HCT116 (cell line): Measurements from ENCODE around the gene GDPD5. TPM values are rescaled to one million over a fixed set of nuclear protein-coding genes. Genes with fewer than 3 reads are reported as not detected.

Experiments
- ATAC-seq: fragments of 200-7000 bp; cut with Tn5 transposase; 2 replicates; pipeline ENCODE4 v1.9.1; 2020; ENCODE audit warnings: mild to moderate bottlenecking, moderate library complexity
- BruUV-seq: library from RNA; stranded (reverse); fragments of 400-500 nt; replicated peaks from 2 replicates; lab custom pipeline; 2021; lab: Mats Ljungman, UMichigan
- CTCF ChIA-PET: fragments of 300-600 bp; sonication (Branson Sonifier 250); formaldehyde crosslinking; loops from one replicate; lab custom pipeline; 2021; ENCODE audit warnings: antibody characterized with exemption; lab: Charles Lee
- POLR2A ChIA-PET: fragments of 300-600, 350-600 bp; sonication (Branson Sonifier 250); formaldehyde crosslinking; loops from one replicate; lab custom pipeline; 2021; ENCODE audit warnings: antibody characterized with exemption; lab: Charles Lee
- RAD21 ChIA-PET, 2 experiments: fragments of 300-600 bp; sonication (Branson Sonifier 250); formaldehyde crosslinking; loops; one replicate each; lab custom pipeline; 2023; ENCODE audit warnings: low total read pairs in 2 of 2; ENCODE audit not compliant: uncharacterized antibody in 2 of 2, unreplicated experiment in 2 of 2, low non-redundant PET in 1 of 2; lab: Charles Lee
- DNase-seq: peaks from one replicate; pipeline ENCODE4 v3.0.0-alpha.2; 2010; ENCODE audit warnings: low read depth, low spot score
- H2AFZ ChIP-seq: fragments of 200-600 bp; shearing (Covaris generic), sonication (generic); 2 replicates; pipeline ENCODE4 v1.6.1; 2017; ENCODE audit warnings: low read depth, mixed run types, mixed read lengths, antibody characterized with exemption, low read length; ENCODE audit not compliant: poor library complexity, severe bottlenecking
- H3K27ac ChIP-seq: 2 replicates; pipeline ENCODE4 v1.5.1; 2012; ENCODE audit warnings: low read depth, low read length
- H3K27me3 ChIP-seq: fragments of 200-600 bp; sonication (generic); 2 replicates; pipeline ENCODE4 v1.6.1; 2016; ENCODE audit warnings: mixed run types, low read length, mixed read lengths; ENCODE audit not compliant: insufficient read depth
- H3K36me3 ChIP-seq, 2 experiments: fragments of 200-500 bp in 1 of 2; fragments of 200-600 bp in 1 of 2; sonication (Bioruptor generic) in 1 of 2; sonication (generic) in 1 of 2; 2 replicates each; pipeline versions ENCODE4 v1.5.1 to v1.6.1; 2014 to 2016; ENCODE audit warnings: low read length in 2 of 2, inconsistent platforms in 1 of 2, mixed read lengths in 1 of 2, mixed run types in 1 of 2; ENCODE audit not compliant: insufficient read depth in 2 of 2, control insufficient read depth in 1 of 2
- H3K4me1 ChIP-seq, 2 experiments: fragments of 200-600 bp in 1 of 2; sonication (generic) in 1 of 2; 2 replicates each; pipeline versions ENCODE4 v1.5.1 to v1.6.1; 2012 to 2017; ENCODE audit warnings: low read length in 2 of 2, inconsistent platforms in 1 of 2, mild to moderate bottlenecking in 1 of 2, mixed read lengths in 1 of 2, mixed run types in 1 of 2, moderate library complexity in 1 of 2; ENCODE audit not compliant: insufficient read depth in 2 of 2, control insufficient read depth in 1 of 2
- H3K4me2 ChIP-seq: fragments of 200-600 bp; sonication (generic); 2 replicates; pipeline ENCODE4 v1.6.1; 2017; ENCODE audit warnings: mixed run types, low read length, mixed read lengths
- H3K4me3 ChIP-seq, 2 experiments: fragments of 200-600 bp in 1 of 2; sonication (generic) in 1 of 2; replicated peaks in 1 of 2; 2 replicates each; pipeline ENCODE4 v1.5.1; 2011 to 2016; ENCODE audit warnings: low read length in 2 of 2, control low read depth in 1 of 2, low read depth in 1 of 2, mild to moderate bottlenecking in 1 of 2, mixed read lengths in 1 of 2, mixed run types in 1 of 2
- H3K79me2 ChIP-seq: fragments of 200-600 bp; sonication (generic); 2 replicates; pipeline ENCODE4 v1.6.1; 2017; ENCODE audit warnings: mild to moderate bottlenecking, mixed run types, low read length, moderate library complexity, mixed read lengths; ENCODE audit not compliant: insufficient read depth
- H3K9ac ChIP-seq: fragments of 200-600 bp; sonication (generic); 2 replicates; pipeline ENCODE4 v1.6.1; 2016; ENCODE audit warnings: low read length, mixed read lengths
- H3K9me2 ChIP-seq: fragments of 200-600 bp; sonication (generic), shearing (Covaris generic); 2 replicates; pipeline ENCODE4 v1.6.1; 2017; ENCODE audit warnings: mixed run types, mild to moderate bottlenecking, moderate library complexity; ENCODE audit not compliant: insufficient read depth
- H3K9me3 ChIP-seq, 2 experiments: fragments of 200-500 bp in 1 of 2; fragments of 200-600 bp in 1 of 2; sonication (Bioruptor generic) in 1 of 2; sonication (generic) in 1 of 2; 2 replicates each; pipeline ENCODE4 v1.6.1; 2014 to 2017; ENCODE audit warnings: low read length in 2 of 2, mixed read lengths in 2 of 2, inconsistent platforms in 1 of 2, low read depth in 1 of 2, mild to moderate bottlenecking in 1 of 2, mixed run types in 1 of 2, moderate library complexity in 1 of 2; ENCODE audit not compliant: control insufficient read depth in 1 of 2, insufficient read depth in 1 of 2
- H4K20me1 ChIP-seq: fragments of 200-600 bp; sonication (generic), shearing (Covaris generic); 2 replicates; pipeline ENCODE4 v1.6.1; 2017; ENCODE audit warnings: mixed run types, mild to moderate bottlenecking, moderate library complexity; ENCODE audit not compliant: insufficient read depth
- CBX3 ChIP-seq: IDR thresholded peaks from 2 replicates; pipeline ENCODE4 v1.6.1; 2012; ENCODE audit warnings: low read depth
- CTCF ChIP-seq, 3 experiments: fragments of 200-600 bp in 1 of 3; sonication (generic) in 1 of 3; IDR thresholded peaks in 2 of 3; conservative IDR thresholded peaks in 1 of 3; 2 replicates each; pipeline ENCODE4 v1.5.1; 2012 to 2017; ENCODE audit warnings: low read depth in 2 of 3, low read length in 2 of 3, antibody characterized with exemption in 1 of 3, borderline replicate concordance in 1 of 3, control low read depth in 1 of 3, mild to moderate bottlenecking in 1 of 3, mixed read lengths in 1 of 3, mixed run types in 1 of 3, moderate library complexity in 1 of 3; ENCODE audit not compliant: insufficient read depth in 1 of 3
- EZH2 ChIP-seq: fragments of 200-600 bp; sonication (generic); IDR thresholded peaks from 2 replicates; pipeline ENCODE4 v1.6.1; 2017; ENCODE audit warnings: antibody characterized with exemption, mixed run types
- MAX ChIP-seq: IDR thresholded peaks from 2 replicates; pipeline ENCODE4 v1.6.1; 2012
- RAD21 ChIP-seq: IDR thresholded peaks from 2 replicates; pipeline ENCODE4 v1.6.1; 2012; ENCODE audit warnings: low read depth, mild to moderate bottlenecking
- REST ChIP-seq: IDR thresholded peaks from 2 replicates; pipeline ENCODE4 v1.6.1; 2012; ENCODE audit warnings: low read depth
- SP1 ChIP-seq: IDR thresholded peaks from 2 replicates; pipeline ENCODE4 v1.6.1; 2012; ENCODE audit warnings: low read depth
- TCF7L2 ChIP-seq: IDR thresholded peaks from 2 replicates; pipeline ENCODE4 v1.7.0; 2011; ENCODE audit warnings: borderline replicate concordance, inconsistent platforms; ENCODE audit not compliant: insufficient read depth, insufficient read length; ENCODE audit errors: extremely low read depth
- YY1 ChIP-seq: IDR thresholded peaks from 2 replicates; pipeline ENCODE4 v1.6.1; 2011; ENCODE audit warnings: low read length, low read depth, moderate library complexity, mild to moderate bottlenecking; ENCODE audit not compliant: insufficient replicate concordance; ENCODE audit errors: extremely low read depth
- ZBTB33 ChIP-seq: IDR thresholded peaks from 2 replicates; pipeline ENCODE4 v1.6.1; 2011; ENCODE audit warnings: mild to moderate bottlenecking, low read length, moderate library complexity; ENCODE audit not compliant: insufficient replicate concordance; ENCODE audit errors: extremely low read depth
- ZFX ChIP-seq: fragments of 450-650 bp; IDR thresholded peaks from 2 replicates; pipeline ENCODE4 v1.6.1; 2017
- ZNF274 ChIP-seq: fragments of 200-500 bp; sonication (Bioruptor generic); IDR thresholded peaks from 2 replicates; pipeline ENCODE4 v1.6.1; 2014; ENCODE audit warnings: mild to moderate bottlenecking, low read depth, low read length, inconsistent platforms
- intact Hi-C: fragments of 100-400 bp; cut with micrococcal nuclease; formaldehyde crosslinking; loops from 2 replicates; pipeline ENCODE4 v1.10.0; 2022
- total RNA-seq: library from RNA; stranded (reverse); gene quantifications from one replicate; pipeline ENCODE4 v1.2.1, GENCODE V29; 2021; ENCODE audit not compliant: unreplicated experiment

The GDPD5 gene
- total RNA-seq, 1 experiment from 2014 or later: 27.5 TPM

- no peak for TF ChIP-seq CTCF (IDR thresholded peaks at IDR 0.05 in 2 of 3, conservative IDR thresholded peaks at IDR 0.05 in 1 of 3; ENCODE audit: borderline replicate concordance in 1 of 3, insufficient read depth in 1 of 3, low read depth in 2 of 3, low read length in 2 of 3)
- no peak for TF ChIP-seq REST
- no peak for TF ChIP-seq EZH2
- TF ChIP-seq, all 23 proteins: peak for 0
Observed at GRCh38 chr11:75516886-75517285, 8.9 kb downstream of the GDPD5 start (continued).

- H3K27me3 ChIP-seq: no peaks in the 10 kb centered on the region
- H3K4me1 ChIP-seq: no peaks in the 10 kb centered on the region
- H3K79me2 ChIP-seq: no peaks in the 10 kb centered on the region
- H4K20me1 ChIP-seq: no peaks in the 10 kb centered on the region
- intact Hi-C loops: no loop called here
- DNase-seq (no peak), ATAC-seq (no peak)
- ChIA-PET CTCF (no interaction called here), RAD21 (no interaction called here), POLR2A (interaction anchor here (1.4 kb wide), 1 partner anchor 10 kb away, joined by 3 read pairs; the partner anchor contains the start of gene GDPD5)
- no peaks in the 10 kb centered on the region for H3K9me2 ChIP-seq
- H3K9ac ChIP-seq: no peak overlapping the region
- H3K4me3 ChIP-seq: no peak overlapping the region
- H3K27ac ChIP-seq: no peak overlapping the region
- H3K4me2 ChIP-seq: no peak overlapping the region
- H3K36me3 ChIP-seq: no peaks in the 10 kb centered on the region
- no peak overlapping the region for H2AFZ ChIP-seq
- no TSS peak for BruUV-seq
- H3K9me3 ChIP-seq: no peaks in the 10 kb centered on the region
- TF ChIP-seq YY1 (no peak), ZBTB33 (no peak), ZFX (no peak), CTCF (IDR thresholded peaks at IDR 0.05 in 2 of 3, conservative IDR thresholded peaks at IDR 0.05 in 1 of 3; ENCODE audit: borderline replicate concordance in 1 of 3, insufficient read depth in 1 of 3, low read depth in 2 of 3, low read length in 2 of 3) (no peak), CBX3 (no peak), MAX (no peak), TCF7L2 (no peak), SP1 (no peak), EZH2 (no peak), RAD21 (no peak), ZNF274 (no peak)
Observed at GRCh38 chr11:75516140-75516539, 9.6 kb downstream of the GDPD5 start.
